SIG-M5 (cell line): ENCODE measurements around the gene KCNK10.

Experiments
- DNase-seq: peaks from one replicate; lab custom pipeline; 2025; lab: John Stamatoyannopoulos, UW

Gene KCNK10, protein sequence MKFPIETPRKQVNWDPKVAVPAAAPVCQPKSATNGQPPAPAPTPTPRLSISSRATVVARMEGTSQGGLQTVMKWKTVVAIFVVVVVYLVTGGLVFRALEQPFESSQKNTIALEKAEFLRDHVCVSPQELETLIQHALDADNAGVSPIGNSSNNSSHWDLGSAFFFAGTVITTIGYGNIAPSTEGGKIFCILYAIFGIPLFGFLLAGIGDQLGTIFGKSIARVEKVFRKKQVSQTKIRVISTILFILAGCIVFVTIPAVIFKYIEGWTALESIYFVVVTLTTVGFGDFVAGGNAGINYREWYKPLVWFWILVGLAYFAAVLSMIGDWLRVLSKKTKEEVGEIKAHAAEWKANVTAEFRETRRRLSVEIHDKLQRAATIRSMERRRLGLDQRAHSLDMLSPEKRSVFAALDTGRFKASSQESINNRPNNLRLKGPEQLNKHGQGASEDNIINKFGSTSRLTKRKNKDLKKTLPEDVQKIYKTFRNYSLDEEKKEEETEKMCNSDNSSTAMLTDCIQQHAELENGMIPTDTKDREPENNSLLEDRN

DNA sequence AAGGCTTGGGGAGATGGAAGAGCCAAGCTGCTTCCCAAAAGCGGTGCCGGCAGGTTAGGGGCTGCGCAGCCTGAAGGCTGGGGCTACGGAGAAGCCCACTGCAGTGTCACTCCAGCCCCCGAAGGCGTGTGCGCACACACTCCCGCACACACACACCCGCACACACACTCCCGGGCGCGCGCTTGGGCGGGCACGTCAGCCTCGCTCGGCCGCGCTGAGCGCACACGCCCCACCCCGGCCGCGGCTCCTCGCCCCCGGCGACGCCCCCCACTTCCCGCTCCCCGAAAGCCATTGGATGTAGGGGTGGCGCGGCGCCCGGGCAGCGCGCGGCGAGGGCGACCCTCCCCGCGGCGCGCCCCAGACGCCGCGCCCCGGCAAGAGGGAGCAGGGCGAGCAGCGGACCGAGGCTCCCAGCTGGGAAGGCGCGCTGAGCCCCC is at the start of gene KCNK10:
TSS of gene KCNK10 (minus strand) at position 184 of the 437 bp plus-strand sequence. CDS start 471 bp downstream, outside the sequence.
- no peak for DNase-seq

DNA sequence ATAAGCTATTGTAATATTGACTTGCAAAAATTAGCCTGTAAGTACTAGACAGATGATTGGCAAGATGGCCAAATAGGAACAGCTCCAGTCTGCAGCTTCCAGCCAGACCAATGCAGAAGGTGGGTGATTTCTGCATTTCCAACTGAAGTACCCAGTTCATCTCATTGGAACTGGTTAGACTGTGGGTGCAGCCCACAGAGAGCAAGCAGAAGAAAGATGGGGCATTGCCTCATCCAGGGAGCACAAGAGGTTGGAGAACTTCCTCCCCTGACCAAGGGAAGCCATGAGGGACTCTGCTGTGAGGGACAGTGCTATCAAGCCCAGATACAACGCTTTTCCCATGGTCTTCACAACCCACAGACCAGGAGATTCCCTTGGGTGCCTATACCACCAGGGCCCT is 46.4 kb upstream of the KCNK10 start:
- DNase-seq = no peak

DNA sequence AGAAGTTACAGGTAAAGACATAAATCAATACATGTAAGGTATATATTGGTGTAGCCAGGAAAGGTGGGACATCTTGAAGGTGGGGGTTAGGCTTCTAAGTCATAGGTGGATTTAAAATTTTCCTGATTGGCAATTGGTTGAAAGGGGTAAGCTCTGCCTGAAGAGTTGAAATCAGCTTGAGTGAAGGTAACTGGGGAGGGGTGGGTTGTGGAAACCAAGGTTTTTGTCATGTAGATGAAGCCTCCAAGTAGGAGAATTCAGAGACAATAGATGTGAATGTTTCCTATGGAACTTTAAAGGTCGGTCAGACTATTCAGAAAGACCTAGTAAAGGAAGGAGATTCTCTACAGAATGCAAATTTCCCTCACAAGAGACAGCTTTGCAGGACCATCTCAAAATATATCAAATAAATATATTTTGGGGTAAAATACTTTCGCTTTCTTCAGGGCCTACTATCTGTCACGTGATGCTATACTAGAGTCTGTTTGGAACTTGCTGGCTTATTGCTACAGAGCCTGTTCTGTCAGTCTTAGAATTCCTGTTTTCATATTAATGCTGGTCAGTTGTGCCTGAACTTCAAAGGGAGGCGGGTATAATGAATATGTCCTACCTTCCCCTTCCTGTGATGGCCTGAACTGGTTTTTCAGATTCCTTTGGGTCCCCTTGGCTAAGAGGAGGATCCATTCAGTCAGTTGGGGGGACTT is 41.8 kb upstream of the KCNK10 start:
- DNase-seq = no peak

DNA sequence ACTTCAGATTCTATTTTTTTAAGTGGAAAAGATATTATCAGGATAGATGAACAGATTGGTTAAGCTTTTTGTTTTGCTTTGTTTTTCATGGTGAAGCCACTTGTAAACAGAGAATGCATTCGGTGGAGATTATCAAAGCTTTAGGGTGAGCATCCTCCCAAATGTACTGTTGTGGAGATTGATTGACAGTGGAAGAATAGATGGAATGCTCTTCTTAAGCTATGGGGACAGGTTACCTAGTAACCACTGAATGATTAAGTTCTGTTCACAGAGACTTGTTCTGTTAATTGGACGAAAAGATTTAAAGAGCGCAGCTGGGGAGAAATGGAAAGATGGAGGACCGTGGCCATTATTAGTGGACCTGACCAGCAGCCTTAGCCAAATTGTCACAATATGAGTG is 40.6 kb upstream of the KCNK10 start:
- DNase-seq = no peak

DNA sequence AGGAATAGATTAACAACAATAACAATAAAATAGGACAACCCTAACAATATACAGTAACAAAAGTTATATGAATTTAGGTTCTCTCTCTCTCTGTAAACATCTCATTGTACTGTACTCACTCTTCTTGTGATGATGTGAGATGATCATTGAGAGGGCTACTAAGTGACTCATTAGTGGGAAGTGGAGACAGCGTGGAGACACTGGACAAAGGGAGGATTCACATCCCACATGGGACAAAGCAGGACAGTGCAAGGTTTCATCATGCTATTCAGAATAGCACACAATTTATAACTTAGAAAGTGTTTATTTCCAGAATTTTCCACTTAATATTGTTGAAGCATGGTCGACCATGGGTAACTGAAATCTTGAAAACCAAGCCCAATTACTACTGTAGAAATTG is 36.4 kb upstream of the KCNK10 start:
- no peak for DNase-seq

DNA sequence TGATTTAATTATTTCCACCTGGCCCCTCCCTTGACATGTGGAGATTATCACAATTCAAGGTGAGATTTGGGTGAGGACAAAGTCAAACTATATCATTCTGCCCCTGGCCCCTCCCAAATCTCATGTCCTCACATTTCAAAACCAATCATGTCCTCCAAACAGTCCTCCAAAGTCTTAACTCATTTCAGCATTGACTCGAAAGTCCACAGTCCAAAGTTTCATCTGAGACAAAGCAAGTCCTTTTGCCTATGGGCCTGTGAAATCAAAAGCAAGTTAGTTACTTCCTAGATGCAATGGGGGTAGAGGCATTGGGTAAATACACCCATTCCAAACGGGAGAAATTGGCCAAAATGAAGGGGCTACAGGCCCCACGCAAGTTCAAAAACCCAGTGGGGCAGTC is 31.3 kb upstream of the KCNK10 start:
- DNase-seq = no peak

DNA sequence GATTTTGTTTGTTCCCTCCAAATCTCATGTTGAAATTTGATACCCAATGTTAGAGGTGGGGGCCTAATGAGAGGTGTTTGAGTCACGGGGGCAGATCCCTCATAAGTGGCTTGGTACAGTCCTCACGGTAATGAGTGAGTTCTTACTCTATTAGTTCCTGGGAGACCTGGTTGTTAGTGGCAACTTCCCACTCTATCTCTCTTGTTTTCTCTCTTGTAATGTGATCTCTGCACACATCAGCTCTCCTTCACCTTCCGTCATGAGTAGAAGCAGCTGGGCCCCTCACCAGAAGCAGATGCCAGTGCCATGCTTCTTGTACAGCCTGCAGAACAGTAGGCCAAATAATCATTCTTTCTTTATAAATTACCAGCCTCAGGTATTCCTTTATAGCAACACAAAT is 29.6 kb upstream of the KCNK10 start:
- DNase-seq = no peak

DNA sequence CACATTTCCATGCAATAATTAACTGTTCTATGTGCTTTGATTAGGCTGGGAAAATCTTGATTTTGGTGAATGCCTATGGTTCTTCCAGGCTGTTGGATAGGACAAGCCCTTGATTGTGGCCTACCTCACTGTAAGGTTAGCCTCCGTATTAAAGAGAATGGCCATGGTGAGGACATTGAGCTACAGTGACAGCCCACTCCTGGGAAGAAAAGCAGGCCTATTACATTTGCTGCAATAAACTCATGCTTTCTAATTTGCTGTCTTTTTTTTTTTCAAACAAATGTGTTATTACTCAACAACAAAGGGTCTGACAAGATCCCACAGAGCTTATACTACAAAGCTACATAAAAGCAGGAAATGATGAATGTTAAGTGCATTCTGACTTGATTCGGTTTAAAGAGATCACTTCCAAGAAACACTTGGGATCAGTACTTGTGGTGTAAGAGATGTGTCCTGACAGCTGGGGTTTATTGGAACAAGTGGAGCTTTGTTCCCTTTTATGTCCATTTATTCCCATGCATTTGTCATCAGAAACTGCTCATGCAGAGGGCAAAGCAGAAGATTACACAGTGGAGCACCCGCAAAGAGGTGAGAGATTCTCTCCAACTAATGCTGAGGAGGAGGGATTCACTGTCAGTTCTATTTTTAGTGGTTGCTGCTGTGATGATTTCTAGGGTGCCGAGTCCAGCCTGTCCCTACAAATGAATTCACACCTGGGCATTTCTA is 29.1 kb upstream of the KCNK10 start:
- DNase-seq = no peak

DNA sequence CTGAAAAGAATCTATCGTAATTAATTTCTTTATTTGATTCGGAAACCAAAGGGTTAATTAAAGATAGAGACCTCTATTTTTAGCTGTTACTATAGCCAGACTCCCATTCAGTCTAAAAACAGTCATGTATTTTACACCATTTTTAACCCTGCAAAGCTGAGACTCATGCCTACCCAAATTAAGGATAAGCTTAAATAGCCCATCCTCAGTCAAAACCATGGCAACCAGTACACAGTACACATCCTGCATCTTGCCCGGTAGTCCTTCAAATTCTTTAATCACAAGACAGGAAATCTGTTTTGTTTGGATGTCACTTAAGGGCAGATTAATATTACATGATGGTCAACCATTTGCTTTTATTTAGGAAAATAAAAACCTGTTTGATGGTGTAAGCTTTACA is 25.5 kb upstream of the KCNK10 start:
- DNase-seq = no peak

DNA sequence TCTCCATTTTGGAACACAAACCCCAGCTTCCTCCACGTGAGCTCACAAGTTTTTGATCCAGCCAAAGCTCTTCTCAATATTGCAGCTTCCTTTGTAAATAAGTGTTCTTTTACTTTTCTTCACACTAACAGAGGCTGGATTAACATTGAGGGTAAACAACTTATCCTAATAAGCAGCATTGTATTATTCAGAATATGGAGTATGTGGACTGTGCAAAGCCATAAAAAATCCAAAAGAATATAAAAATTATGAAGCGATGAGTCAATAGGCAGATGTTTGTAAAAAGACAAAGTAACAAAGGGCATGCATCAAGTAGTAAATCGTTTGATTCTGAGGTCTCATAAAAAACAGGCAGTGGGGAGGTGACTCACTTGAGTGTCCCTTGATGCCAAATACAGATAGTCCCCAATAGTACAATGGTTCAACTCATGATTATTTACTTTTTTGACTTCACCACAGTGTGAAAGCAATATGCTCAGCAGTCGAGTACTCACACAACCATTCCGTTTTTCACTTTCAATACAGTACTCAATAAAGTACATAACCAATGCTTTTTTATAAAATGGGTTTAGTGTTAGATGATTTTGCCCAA is 23.1 kb upstream of the KCNK10 start:
- no peak for DNase-seq

DNA sequence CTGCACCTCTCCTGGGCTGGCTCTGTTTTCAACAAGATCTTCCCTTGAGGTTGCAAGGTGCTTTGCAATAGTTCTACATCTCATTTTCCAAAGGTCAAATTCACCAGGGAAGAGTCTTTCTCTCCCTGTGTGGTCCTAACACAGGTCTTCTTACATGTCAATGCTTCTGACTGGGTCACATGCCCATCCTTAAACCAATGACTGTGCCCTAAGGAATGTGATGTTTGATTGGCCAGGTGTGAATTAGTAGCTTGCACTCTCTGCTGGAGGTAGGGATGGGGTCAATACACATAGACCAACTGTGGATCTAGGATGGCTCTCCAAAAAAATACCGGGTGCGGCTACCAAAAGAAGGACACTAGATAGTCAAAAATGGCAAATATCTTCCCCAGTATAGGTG is 19.9 kb upstream of the KCNK10 start:
- no peak for DNase-seq

DNA sequence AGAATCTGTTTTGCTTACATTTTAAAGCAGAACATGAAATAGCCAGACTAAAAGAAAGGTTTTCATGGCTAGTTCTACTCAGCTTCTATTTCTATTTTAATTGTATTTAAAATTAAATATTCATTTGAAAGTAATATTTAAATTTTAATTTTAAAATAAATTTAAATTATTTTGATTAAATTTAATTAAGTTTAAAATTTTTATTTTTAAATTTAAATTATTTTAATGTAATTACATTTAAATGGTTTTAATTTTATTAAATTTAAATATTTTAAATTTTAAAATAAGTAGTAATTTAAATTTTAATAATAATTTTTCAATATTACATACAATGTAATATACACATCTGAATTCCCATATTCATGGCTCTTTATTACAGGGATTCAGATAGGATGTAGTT is 17.3 kb upstream of the KCNK10 start:
- no peak for DNase-seq

DNA sequence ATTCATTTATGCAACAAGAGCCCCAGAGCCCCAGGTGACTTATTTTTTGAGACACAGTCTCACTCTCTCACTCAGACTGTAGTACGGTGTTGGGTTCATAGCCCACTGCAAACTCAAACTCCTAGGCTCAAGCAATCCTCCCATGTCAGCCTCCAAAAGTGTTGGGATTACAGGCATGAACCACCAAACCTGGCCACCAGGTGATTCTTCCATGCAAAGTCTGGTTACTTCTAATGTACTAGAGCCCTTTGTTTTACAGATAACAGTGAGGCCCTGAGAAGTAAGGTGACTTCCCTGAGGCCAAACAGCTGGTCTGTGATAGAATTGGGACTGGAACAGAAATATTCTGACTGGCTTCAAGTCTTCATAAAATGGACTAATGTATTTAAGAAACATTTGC is 10.0 kb upstream of the KCNK10 start:
- DNase-seq = no peak

DNA sequence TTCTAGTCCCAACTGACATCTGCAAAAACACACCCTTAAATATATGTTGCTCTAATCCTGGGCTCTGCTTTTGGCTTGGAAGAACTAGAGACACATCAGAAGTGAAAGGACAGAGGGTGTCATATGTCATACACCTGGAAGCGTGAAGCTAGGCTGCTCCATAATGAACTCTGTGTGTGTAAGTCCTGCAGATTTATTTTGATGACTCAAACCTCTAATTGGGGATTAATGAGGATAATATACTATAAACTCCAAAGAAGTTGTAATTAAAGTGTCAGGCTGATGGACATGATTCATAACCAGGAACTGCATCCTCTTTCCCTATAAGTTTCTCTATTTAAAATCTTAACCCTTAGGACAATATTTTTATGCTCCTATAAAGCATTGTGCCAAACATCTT is 4.4 kb upstream of the KCNK10 start:
- DNase-seq = no peak

DNA sequence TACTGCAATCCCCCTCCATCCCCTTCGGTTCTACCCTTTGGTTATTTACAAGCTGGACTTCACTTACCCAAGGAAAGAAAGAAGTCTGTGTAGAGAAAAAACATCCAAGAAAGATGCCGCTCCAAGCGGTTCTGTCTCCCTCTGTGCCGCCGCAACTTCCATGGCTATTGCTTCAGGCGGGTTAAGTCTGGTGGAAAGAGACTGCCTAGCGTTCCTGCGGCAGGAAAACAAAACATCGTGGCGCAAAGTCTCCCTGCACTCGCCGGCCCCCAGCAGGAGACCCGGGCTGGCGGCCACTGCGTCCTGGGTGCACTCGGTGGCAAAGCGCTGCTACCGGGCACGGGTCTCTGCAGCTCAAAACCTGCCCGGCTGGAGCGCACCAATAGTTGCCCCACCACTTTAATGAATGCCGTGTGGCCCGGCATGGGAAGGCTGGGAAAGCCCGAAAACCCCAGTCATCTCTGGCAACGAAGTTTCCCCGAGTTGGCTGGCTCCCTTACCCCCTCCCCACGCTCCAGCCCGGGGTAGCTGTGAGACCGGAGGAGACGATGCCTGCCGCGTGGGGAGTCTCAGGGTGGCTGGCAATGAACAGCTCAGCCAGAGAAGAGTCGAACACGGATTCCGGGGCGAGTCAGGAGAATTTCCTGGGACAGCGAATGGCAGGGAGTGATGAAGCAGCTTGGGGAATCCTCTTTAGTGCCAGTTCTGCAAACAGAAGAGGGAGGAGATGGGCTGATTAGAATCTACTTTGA is 3.5 kb upstream of the KCNK10 start:
- no peak for DNase-seq

DNA sequence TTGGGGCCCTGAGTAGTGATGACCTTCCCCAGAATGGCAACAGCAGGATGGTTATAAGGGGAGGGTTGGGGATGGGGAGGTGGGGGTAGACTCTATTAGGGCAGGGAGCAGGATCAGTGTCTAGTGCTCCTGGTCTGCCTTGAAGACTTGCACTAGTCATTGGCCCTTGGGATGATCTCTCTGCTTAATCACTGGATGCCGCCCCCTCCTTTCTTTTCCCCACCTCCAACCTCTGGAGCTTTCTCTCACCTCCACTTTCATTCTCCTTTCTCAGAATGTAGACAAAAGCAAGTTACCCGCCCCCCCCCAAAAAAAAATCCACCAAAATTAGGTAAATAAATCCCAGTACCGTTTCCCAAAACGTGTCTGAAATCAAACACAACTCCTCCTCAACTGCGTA is 2.8 kb upstream of the KCNK10 start:
- DNase-seq = no peak

DNA sequence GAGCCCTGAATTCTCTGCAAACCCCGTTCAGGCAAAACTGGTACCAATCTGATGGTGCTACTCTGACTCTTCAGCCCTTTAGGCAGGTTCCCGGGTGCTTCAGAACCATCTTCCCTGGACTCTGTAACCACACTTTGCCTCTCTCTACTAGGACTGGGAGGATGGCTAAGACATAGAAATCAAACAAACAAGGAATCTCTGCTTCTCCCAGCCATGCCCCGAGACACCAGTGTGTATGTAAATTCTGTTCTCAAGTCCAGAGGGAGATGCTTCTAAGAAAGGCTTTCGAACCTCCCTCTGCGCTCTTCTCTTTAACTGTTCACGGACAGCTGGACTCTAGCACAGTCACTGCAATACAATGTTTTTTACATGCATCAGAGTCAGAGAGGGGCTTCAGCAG is 1.9 kb upstream of the KCNK10 start:
- DNase-seq = no peak

DNA sequence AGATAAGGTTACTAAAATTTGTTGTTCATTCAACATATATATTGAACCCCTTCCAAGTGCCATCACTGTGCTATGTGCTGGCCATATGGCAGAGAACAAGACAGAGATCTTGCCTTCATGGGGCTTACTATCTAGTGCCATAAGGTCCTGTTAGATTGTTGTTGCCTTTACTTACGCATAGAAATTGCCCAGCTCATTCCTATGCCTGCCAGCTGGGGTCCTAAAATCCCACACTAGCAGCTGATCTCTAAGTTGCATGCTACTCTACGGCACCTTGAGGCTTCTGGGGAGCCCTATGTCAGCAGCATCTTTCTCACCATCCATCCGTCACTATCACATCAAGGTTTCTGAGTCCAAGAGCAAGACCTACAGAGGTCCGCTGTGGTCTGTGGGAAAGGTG is 1.4 kb upstream of the KCNK10 start:
- DNase-seq = no peak

DNA sequence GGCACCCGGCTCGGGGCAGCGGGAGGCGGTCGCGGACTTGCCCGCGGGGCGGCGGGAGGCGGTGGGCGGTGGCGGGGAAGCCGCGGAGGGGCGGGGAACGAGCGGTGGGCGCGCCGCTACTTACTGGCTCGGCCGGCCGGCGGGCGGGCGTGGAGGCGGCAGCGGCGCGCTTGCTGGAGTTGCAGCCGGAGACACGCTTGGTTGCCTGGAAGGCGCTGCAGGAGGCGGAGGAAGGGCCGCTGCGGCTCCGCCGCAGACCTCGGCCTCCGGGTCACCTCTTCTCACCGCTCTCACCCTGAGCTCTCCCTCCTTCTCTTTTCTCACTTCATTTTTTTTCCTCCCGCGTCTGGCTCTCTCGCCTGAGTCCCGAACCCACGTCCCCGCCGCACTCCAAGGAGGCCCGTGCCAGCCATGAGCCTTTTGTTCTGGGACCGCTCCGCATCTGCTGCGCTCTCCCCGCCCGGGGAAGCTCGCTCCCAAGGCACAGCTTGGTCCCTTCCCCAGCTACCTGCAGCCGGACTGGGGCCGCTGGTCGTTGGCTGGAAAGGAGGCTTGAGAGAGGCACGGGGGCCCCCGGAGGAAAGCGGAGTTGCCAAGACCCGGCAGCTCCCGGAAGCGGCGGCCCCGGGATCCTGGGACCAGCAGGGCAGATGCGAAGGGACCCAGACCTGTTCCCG is 592 bp upstream of the KCNK10 start:
- no peak for DNase-seq

DNA sequence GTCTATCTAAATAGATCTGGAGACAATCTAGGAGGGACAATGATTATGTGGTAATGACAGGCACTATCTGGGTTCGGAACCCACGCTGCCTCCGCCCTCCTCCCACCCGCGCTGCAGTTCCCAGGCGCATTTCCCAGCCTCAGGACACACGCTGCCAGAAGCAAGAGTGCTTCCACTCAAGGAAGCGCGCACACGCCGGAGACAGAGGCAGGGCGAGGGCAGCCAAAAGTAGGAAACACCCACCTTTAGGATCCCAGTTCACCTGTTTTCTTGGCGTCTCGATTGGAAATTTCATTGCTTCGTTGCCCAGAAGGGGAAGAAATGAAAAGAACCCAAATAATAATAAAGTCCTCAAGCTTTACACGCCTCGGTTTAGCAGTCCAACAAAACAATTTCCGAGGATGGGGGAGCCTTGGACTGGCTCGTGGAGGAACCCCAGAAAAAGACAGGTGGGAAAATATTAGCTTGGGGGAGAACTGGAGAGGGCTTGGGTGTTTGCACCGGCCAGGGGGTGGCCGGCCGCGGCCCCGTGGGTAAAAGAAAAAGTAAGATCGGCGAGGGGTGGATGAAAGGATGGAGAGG is 474 bp downstream of the KCNK10 start:
- DNase-seq = no peak
